Activated CD4-positive, alpha-beta memory T cell treated with anti-CD3 and anti-CD28 coated beads for 36 hours (primary cell): ENCODE data around the gene TLL1. TPM values are rescaled to one million over a fixed set of nuclear protein-coding genes. Genes with fewer than 3 reads are reported as not detected.

Experiments
- CTCF ChIA-PET: fragments of 350-600 bp; sonication (Branson Sonifier 250); formaldehyde crosslinking; loops from one replicate; lab custom pipeline; 2021; ENCODE audit warnings: antibody characterized with exemption, inconsistent platforms; lab: Charles Lee
- POLR2A ChIA-PET: fragments of 350-600 bp; sonication (Branson Sonifier 250); formaldehyde crosslinking; loops from one replicate; lab custom pipeline; 2021; ENCODE audit warnings: antibody characterized with exemption; lab: Charles Lee
- DNase-seq: peaks from one replicate; pipeline ENCODE4 v3.0.0-alpha.2; 2020
- H3K27ac Mint-ChIP-seq: one replicate; pipeline ENCODE4 v1.8.0; 2021; ENCODE audit warnings: mixed read lengths
- H3K27me3 Mint-ChIP-seq: one replicate; pipeline ENCODE4 v1.8.0; 2021; ENCODE audit warnings: mixed read lengths
- H3K36me3 Mint-ChIP-seq: one replicate; pipeline ENCODE4 v1.8.0; 2021; ENCODE audit warnings: mixed read lengths
- H3K4me1 Mint-ChIP-seq: one replicate; pipeline ENCODE4 v1.8.0; 2021; ENCODE audit warnings: low read depth, mixed read lengths
- H3K4me3 Mint-ChIP-seq: one replicate; pipeline ENCODE4 v1.8.0; 2021; ENCODE audit warnings: mild to moderate bottlenecking, mixed read lengths
- H3K9me3 Mint-ChIP-seq: one replicate; pipeline ENCODE4 v1.8.0; 2021; ENCODE audit warnings: mixed read lengths
- intact Hi-C: fragments of 100-400 bp; cut with micrococcal nuclease; formaldehyde crosslinking; loops from one replicate; pipeline ENCODE4 v1.15.1; 2023
- total RNA-seq, 2 experiments: library from RNA; stranded (reverse); gene quantifications; one replicate each; pipeline ENCODE4 v1.2.3, GENCODE V29; 2021

The TLL1 gene
- total RNA-seq, 2 experiments from 2014 or later = not detected

DNA sequence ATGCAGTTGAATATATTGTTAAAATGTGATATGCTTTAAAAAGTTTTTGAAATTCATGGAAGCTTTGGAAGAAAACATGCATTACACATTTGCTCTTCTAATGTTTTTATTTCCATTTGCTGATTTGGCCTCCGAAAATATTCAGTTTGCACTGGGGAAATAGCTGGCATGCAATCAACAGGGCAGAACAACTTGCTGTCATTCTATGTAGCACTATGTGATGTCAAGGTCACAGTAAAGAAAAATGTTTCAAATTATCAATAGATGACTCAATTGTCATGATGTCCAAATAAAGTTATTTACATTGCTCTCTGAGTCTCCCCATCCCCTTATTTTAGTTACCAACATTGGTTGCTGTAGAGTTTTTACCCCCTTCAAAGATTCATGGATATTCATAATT, 119.2 kb downstream of the TLL1 start:
- POLR2A ChIA-PET = no interaction called here
- intact Hi-C loops = no loop called here
- H3K4me1 Mint-ChIP-seq = no peaks in the 10 kb centered on the region

DNA sequence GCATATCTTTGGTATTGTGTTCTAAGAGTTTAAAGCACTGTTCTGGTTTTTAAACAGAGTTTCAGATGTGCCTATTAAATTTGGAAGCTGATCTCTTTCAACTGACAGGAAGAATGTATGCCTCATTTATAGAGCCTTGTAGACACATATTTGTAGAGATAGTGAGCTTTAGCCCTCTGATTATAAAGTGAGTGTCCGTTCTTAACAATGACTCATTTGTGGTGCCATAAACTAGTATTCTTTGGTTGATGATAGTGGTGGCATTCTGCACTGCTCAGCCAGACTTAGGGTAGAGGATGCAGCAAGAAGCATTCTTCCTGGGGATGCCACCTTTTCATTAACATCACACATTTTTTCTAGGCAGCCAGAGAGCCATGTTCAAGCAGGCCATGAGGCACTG, 121.7 kb downstream of the TLL1 start:
- CTCF ChIA-PET = no interaction called here
- intact Hi-C loops = no loop called here
- no peaks in the 10 kb centered on the region for H3K4me1 Mint-ChIP-seq
- H3K27me3 Mint-ChIP-seq = no peaks in the 10 kb centered on the region
- peaks cover 3% of the 10 kb centered on the region for H3K9me3 Mint-ChIP-seq
- POLR2A ChIA-PET = no interaction called here
- DNase-seq = no peak
- no peak overlapping the region for H3K27ac Mint-ChIP-seq
- no peak overlapping the region for H3K4me3 Mint-ChIP-seq
- H3K36me3 Mint-ChIP-seq = no peaks in the 10 kb centered on the region

More for the DNA sequence above, 119.2 kb downstream of the TLL1 start:
- Mint-ChIP-seq H3K27ac (no peak overlapping the region), H3K27me3 (no peaks in the 10 kb centered on the region), H3K9me3 (peaks cover 3% of the 10 kb centered on the region), H3K4me3 (no peak overlapping the region), H3K36me3 (no peaks in the 10 kb centered on the region)
- CTCF ChIA-PET = no interaction called here
- no peak for DNase-seq

DNA sequence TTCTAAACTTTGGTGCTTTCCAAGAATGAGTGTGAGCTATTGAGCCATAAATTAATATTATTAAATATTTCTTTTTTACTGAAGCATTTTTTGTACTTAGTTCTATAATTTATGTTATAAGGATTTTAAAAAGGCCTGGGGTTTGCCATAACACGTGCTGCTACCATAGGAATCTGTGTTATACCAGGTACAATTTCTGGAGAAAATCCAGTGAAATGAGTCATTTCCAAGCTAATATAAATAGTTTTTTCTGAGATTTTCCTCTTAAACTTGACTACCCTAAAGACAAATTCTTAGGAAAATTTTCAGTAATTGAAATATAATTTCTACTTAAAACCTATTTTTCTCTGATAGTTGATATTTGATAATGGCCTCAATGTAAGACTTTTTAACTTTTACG, 130.8 kb downstream of the TLL1 start:
- Mint-ChIP-seq H3K9me3 (peaks cover 4% of the 10 kb centered on the region), H3K27me3 (no peaks in the 10 kb centered on the region), H3K4me3 (no peak overlapping the region), H3K4me1 (no peaks in the 10 kb centered on the region), H3K27ac (no peak overlapping the region), H3K36me3 (no peaks in the 10 kb centered on the region)
- ChIA-PET POLR2A (no interaction called here), CTCF (no interaction called here)
- intact Hi-C loops = no loop called here
- DNase-seq = no peak

DNA sequence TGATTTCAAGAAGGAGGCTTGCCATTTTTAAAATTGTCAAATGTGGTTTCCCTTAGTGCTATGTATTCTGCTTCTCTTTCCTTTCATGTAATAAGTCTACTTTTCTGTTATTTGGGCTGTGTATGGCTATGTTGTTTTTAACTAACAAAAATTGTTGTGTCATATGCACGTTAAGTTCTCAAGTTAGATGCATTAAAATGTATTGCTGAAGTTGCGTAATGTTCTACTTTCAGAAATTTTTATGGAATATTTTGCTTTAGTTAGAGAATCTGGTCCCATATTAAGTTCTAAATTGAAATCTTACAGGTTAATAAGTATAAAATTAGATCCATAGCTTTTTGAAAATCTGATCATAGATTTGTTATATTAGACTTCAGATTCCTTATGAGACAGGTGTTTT, 133.2 kb downstream of the TLL1 start:
- ChIA-PET CTCF (no interaction called here), POLR2A (no interaction called here)
- Mint-ChIP-seq H3K36me3 (no peaks in the 10 kb centered on the region), H3K4me1 (no peaks in the 10 kb centered on the region), H3K27me3 (no peaks in the 10 kb centered on the region), H3K27ac (no peak overlapping the region), H3K4me3 (no peak overlapping the region), H3K9me3 (peaks cover 7% of the 10 kb centered on the region)
- no peak for DNase-seq
- intact Hi-C loops = no loop called here

DNA sequence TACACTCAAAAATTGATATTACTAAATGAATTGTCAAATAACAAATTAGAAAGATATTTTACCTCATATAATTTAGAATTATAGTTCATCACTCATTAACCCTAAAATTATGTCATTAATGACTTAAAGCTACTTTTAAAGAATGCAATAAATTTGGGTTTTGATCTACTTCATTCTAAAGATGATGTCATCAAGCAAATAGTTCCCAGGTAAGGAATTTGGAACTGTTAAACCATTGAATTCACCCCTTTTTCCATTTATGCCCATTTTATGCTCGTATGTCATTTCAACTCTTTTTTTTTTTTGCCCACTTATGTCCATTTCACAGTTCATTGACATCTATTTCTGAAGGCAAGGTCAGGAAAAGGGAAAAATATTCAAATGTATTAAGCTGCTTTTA, 135.5 kb downstream of the TLL1 start:
- DNase-seq = no peak
- ChIA-PET CTCF (interaction anchor here (0.7 kb wide), 1 partner anchor 14 kb away, joined by 3 read pairs; no protein-coding TSS in a partner anchor), POLR2A (no interaction called here)
- intact Hi-C loops = no loop called here
- H3K27ac Mint-ChIP-seq = no peak overlapping the region
- no peaks in the 10 kb centered on the region for H3K27me3 Mint-ChIP-seq
- H3K9me3 Mint-ChIP-seq = peaks cover 7% of the 10 kb centered on the region
- H3K4me3 Mint-ChIP-seq = no peak overlapping the region
- H3K36me3 Mint-ChIP-seq = no peaks in the 10 kb centered on the region
- no peaks in the 10 kb centered on the region for H3K4me1 Mint-ChIP-seq

DNA sequence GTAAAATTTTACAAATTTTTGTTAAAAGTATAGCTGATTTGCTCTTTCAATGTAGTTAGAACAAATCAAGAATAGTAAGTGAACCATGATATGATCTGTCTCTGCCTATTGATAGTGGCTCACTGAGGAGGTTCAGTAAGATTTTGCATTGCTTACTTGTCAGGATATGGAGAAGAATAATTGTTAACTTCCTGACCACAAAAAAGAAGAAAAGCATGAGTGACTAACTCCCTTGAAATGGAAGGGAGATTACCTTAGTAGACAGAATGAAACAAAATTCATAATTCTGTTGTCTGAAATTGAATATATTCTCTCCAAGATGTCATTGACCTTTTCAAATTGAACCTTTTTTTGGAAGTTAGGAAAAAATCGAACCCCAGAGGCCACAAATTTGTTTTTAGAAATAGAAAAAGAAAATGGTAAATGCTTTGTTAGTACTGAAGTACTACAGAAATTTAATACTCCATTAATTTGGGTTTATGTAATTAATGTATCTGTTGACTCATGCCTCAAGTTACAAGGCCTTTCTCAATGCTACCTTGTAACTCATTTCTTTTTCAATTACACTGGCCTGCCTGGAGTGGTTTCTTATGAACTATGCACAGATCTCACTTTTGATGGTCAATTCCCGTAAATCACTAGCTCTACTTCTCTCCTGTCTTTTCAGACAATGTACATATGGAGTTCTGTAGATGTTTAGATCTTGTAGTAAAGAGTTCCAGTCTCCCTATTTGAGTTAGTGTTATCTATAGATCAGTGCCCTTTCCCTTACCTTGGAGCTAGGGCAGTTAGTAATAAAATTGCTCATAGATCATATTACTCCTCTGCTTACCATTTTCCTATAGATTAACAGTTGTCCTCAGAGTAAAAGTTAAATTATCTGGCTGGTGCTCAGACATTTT, 139.3 kb downstream of the TLL1 start:
- H3K4me1 Mint-ChIP-seq = no peaks in the 10 kb centered on the region
- ChIA-PET POLR2A (no interaction called here), CTCF (no interaction called here)
- H3K27ac Mint-ChIP-seq = no peak overlapping the region
- intact Hi-C loops = no loop called here
- DNase-seq = no peak
- peaks cover 2% of the 10 kb centered on the region for H3K9me3 Mint-ChIP-seq
- no peaks in the 10 kb centered on the region for H3K27me3 Mint-ChIP-seq
- H3K36me3 Mint-ChIP-seq = no peaks in the 10 kb centered on the region
- no peak overlapping the region for H3K4me3 Mint-ChIP-seq

DNA sequence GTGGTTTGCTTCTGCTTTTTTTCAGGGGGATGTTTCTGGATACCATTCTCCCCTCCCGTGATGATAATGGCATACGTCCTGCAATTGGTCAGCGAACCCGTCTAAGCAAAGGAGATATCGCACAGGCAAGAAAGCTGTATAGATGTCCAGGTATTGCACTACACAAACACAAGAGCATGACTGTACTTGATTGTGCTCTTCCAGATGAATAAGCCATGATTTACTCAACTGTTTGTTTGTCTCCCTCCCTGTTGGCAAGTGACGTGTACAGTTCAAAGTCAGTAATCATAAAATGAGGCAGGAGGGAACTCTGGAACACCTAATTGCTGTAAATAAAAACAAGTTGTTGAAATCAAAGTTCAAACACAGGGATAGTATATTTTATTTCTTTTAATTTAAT, 141.4 kb downstream of the TLL1 start:
- no peak for DNase-seq
- no peak overlapping the region for H3K4me3 Mint-ChIP-seq
- no peaks in the 10 kb centered on the region for H3K4me1 Mint-ChIP-seq
- no peak overlapping the region for H3K27ac Mint-ChIP-seq
- peaks cover 2% of the 10 kb centered on the region for H3K9me3 Mint-ChIP-seq
- no peaks in the 10 kb centered on the region for H3K36me3 Mint-ChIP-seq
- no peaks in the 10 kb centered on the region for H3K27me3 Mint-ChIP-seq
- intact Hi-C loops = no loop called here
- POLR2A ChIA-PET = no interaction called here
- CTCF ChIA-PET = no interaction called here

DNA sequence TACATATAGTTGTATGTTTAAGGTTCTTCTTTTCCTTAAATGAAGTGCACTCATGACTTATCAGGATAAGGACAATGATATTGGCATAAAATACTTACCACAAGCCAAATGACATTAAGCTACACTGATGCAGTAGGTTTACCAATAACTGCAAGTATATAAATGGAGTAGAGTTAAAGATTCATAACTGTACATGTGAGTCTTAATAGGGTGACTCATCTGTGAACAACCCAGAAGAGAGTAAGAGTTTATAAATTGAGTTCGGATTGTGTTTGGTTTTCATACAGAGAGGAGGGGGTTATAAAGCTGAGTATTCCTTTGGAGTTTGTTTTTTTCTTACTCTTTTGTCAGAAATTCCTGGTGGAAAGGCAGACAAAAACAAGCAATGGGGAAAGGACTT, 144.8 kb downstream of the TLL1 start:
- Mint-ChIP-seq H3K9me3 (no peaks in the 10 kb centered on the region), H3K27ac (no peak overlapping the region), H3K27me3 (no peaks in the 10 kb centered on the region), H3K4me3 (no peak overlapping the region), H3K36me3 (no peaks in the 10 kb centered on the region), H3K4me1 (no peaks in the 10 kb centered on the region)
- ChIA-PET POLR2A (no interaction called here), CTCF (no interaction called here)
- DNase-seq = no peak
- intact Hi-C loops = no loop called here

DNA sequence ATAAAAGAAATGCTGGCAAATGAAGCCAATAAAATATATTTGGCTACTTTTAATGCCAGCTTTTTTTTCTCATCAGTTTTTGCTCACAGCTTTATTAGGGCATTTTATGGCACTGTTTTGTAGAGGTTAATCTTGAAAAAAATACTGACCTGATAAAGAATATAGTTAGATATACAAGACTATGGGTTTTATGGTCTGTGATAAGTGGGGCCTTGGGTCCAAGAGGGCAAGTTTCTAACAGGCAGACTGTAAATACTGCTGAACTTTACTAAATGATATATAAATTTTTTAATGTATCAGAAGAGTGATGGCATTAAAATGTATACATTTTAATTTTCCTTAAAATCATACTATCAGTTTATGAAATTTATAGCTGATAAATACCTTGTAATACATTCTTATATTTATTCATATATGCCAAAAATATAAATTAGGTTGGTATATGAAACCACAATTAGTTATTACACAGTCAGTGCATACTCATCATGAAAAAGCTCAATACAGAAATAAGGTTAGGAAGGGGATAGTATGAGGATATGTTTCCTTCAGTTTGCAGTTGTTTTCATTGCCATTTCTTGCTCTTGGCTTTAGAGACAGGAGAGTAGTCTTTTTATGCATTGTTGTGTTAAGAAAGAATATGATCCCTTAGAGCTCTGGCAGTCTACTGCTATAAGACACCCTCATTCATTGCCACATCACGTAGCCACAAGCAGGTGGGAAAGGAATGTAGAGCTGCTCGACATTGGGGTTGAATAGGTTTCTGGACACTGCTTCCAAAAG, 146.6 kb downstream of the TLL1 start:
- no peaks in the 10 kb centered on the region for H3K4me1 Mint-ChIP-seq
- intact Hi-C loops = no loop called here
- ChIA-PET CTCF (no interaction called here), POLR2A (no interaction called here)
- H3K36me3 Mint-ChIP-seq = no peaks in the 10 kb centered on the region
- no peaks in the 10 kb centered on the region for H3K27me3 Mint-ChIP-seq
- H3K27ac Mint-ChIP-seq = no peak overlapping the region
- no peak overlapping the region for H3K4me3 Mint-ChIP-seq
- no peaks in the 10 kb centered on the region for H3K9me3 Mint-ChIP-seq
- DNase-seq = no peak

DNA sequence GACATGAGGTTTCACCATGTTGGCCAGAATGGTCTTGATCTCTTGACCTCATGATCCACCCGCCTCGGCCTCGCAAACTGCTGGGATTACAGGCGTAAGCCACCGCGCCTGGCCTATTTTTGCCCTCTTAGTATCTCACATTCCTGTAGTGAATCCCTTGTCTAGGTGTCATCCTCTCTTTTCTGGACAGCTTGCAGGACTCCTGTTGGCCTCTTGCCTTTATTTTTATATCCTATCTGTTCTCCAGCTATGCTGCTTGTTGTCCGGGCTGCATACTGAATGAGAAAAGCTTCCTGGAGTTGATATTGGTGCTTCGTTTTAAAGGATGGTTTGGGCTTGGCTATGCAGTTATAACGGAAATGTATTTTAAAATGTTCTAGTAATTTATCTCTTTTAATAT, 148.6 kb downstream of the TLL1 start:
- H3K4me1 Mint-ChIP-seq = no peaks in the 10 kb centered on the region

DNA sequence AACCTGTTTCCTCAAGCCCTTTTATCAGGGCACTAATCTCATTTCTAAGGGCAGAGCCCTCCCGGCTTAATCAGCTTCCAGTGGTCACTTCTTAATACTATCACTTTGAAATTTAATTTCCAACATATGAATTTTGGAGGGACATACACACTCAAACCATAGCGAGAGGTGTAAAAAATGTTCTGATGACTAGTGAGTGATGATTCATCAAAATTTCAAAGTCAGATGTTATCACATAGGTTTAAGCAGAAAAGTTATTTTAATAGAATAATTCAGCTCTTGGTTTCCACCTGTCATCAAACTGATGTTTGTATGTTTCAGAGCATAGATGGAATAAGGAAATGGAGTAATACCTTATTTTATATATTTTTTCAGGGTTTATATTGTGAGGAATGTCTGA, 161.9 kb downstream of the TLL1 start:
- no peak overlapping the region for H3K4me3 Mint-ChIP-seq
- H3K9me3 Mint-ChIP-seq = no peaks in the 10 kb centered on the region
- intact Hi-C loops = no loop called here
- H3K36me3 Mint-ChIP-seq = no peaks in the 10 kb centered on the region
- POLR2A ChIA-PET = no interaction called here
- CTCF ChIA-PET = no interaction called here
- no peaks in the 10 kb centered on the region for H3K27me3 Mint-ChIP-seq
- H3K27ac Mint-ChIP-seq = no peak overlapping the region
- no peaks in the 10 kb centered on the region for H3K4me1 Mint-ChIP-seq
- no peak for DNase-seq

More for the DNA sequence above, 148.6 kb downstream of the TLL1 start:
- Mint-ChIP-seq H3K9me3 (no peaks in the 10 kb centered on the region), H3K36me3 (no peaks in the 10 kb centered on the region), H3K27ac (no peak overlapping the region), H3K4me3 (no peak overlapping the region), H3K27me3 (no peaks in the 10 kb centered on the region)
- CTCF ChIA-PET = no interaction called here
- POLR2A ChIA-PET = no interaction called here
- no peak for DNase-seq
- intact Hi-C loops = no loop called here

DNA sequence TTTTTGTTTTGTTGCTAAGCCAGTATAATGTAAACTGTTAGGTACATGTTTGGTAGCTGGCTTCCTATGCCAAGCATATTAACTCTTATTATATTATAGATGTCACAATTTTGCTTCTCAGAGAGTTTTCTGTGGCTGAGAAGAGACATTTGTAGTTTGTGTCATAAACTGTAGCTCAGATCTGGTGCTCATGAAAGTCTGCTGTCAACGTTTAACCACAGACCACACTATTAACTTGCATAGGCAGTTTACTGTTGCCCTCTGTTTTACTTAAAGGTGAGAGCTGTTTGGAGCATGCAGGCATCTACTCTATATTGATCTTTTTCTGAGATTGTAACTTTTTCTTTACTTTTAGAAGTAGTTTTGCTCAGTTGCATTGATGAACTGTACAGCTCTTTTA, 166.8 kb downstream of the TLL1 start:
- Mint-ChIP-seq H3K27me3 (no peaks in the 10 kb centered on the region), H3K4me1 (no peaks in the 10 kb centered on the region), H3K9me3 (no peaks in the 10 kb centered on the region), H3K4me3 (no peak overlapping the region), H3K36me3 (no peaks in the 10 kb centered on the region), H3K27ac (no peak overlapping the region)
- CTCF ChIA-PET = no interaction called here
- POLR2A ChIA-PET = no interaction called here
- intact Hi-C loops = no loop called here
- DNase-seq = no peak
